ENCODE measurements around the gene GSG1L.

GRCh38 chr16:27816561-27816960 lies 247.0 kb downstream of the GSG1L start:
- TF ChIP-seq CTCF (IDR thresholded peaks at IDR 0.05) (no peak), POLR2A (IDR thresholded peaks at IDR 0.05) (no peak)
